22Rv1 (cell line): ENCODE results near the gene JAG2.
A peak's percentile ranks its signal among the peaks of the same experiment; 100 is the strongest.

Source experiments
- H3K27ac ChIP-seq: fragments of 450-650 bp; 2 replicates; pipeline ENCODE4 v1.5.1; 2017
- CTCF ChIP-seq: fragments of 450-650 bp; IDR thresholded peaks from 2 replicates; pipeline ENCODE4 v1.5.1; 2017; ENCODE audit warnings: mild to moderate bottlenecking
- ZFX ChIP-seq: fragments of 450-650 bp; IDR thresholded peaks from 2 replicates; pipeline ENCODE4 v1.6.1; 2017; ENCODE audit warnings: antibody characterized with exemption, borderline replicate concordance

Gene JAG2

DNA sequence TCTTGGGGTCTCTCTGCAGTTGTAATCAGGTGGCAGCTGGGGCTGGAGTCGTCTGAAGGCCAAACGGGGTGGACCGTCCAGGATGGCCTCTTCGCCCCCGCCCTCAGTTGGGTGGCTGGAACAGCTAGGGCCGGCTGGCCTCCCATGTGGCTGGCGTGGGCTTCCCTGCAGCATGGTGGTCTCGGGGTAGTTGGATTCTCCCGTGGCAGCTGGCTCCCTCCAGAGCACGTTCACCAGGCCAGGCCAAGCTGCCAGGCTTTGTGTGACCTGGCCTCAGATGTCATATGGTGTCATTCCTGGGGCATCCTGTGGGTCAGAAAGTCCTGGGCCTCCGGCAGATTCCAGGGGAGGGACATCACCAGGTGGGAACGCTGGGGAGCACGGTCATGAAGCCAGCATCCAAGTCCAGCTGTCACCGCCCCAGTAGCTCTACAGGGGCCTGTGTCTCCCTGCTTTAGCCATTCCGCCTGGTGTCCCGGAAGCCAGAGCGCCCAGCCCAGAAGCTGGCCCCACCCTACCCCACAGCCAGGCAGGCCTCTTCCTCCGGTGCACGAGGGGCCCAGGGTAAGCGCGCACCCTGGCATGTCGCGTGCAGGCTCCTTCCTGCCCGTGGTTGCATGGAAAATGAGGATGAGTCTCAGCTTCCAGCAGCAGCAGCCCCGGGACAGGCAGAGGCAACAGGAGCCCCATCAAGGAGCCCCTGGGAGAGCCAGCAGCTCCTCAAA lies 13.9 kb upstream of the JAG2 start:
- TF ChIP-seq CTCF (no peak), ZFX (no peak)
- no peak overlapping the region for H3K27ac ChIP-seq

DNA sequence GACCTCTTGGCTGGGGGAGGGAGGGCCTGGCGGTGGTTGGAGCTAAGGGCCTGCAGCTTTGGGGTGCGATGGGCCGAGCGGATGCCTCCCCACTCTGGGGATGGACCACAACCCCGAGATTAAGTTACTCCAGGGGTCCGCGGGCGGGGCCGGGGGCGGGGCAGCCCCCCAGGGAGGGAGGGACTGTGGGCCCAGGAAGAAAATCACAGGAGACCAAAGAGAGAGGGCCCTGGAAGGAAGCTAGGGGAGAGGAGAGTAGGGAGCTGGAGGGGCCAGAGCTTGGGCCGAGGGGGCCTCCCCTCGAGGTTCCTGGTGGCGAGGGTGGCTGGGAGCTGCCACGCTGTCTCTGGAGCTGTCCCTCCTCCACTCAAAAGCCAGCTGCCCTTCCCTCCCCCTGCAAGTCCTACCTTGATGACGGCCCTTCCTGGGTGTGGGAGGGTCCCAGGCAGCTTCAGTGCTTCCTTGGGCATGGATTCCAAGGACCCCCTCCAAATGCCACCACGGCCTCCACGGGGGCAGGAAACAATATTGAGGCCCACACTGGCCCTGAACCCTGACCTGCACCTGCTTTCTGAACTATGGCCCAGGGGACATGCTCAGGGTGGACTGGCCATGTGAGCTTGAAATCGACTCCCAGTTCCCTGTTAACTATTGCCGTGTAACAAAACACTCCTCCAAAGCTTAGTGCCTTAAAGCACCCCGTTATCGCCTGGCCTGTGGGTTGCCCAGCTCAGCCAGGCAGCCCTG lies 13.1 kb upstream of the JAG2 start:
- TF ChIP-seq CTCF (no peak), ZFX (no peak)

DNA sequence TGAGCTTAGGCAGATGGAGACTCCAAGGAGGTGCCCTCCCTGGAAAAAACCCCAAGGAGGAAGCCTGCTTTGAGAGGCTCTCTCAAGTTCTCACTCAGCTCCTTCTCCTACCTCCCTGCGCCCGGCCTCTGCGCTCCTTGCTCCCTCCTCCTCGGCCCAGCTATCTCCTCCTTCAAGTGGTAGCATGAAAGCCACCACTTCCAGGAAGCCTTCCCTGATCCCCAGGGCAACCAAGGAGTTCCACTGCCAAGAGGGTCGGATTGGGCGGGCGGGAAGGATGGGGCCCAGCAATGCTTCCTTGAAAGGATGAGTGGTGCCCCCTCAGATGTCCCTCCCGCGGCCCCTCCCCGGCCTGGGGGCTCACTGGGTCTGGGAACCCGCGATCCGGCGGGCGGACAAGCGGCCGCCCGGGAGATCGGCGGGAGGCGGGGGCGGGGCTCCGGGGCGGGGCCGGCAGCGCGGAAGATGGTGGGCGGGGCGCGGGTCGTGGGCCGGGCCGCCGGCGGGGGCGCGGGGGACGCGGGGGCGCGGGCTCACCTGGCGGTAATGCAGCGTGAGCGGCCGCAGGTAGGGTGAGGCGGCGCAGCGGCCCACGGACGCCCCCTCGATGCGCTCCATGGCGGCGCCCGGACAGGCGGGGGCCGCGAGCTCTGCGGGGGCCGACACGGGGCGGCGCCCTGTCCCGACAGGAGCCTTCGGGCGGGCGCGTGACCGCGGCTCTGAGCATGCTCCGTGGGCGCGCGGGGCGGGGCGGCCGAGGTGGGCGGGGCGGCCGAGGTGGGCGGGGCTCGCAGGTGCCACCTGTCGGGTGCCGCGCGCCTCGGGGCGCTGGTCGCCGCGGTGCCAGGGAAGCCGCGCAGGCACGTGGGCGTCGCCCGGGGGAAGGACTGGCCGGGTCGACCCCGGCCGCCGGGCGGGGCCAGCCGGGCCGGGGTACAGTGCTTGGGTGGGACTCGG lies 12.3 kb upstream of the JAG2 start, which contains the start of gene NUDT14:
TSS of gene NUDT14 (minus strand) at position 721 of the 957 bp plus-strand sequence. CDS start at position 618, 103 bp downstream.
- peak within 1 kb of the TSS; percentile 58 for H3K27ac ChIP-seq
- 0 out of 2 replicates have a peak, but pooled peaks have one; percentile 14 for TF ChIP-seq CTCF
- TF ChIP-seq ZFX: no peak

More for the DNA sequence above, 13.1 kb upstream of the JAG2 start:
- peak overlapping the region; percentile 58 for H3K27ac ChIP-seq

DNA sequence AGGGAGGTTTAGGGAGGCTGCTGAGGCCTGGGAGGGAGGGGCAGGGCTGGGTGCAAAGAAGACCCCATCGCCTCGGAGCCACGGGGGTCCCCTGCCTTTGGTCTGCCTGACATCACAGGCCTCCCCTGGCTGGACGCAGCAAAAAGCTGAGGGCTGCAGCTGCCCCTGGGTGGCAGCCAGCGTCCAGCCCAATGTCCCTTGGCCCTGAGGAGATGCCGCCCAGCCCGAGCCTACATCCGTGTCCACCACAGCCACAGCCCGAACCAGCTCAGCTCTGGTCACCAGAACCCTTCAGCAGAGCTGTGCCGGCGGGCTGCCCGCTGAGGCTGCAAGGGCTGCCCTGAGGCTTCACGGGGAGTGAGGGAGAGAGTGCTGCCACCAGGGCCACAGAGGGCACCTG lies 10.6 kb upstream of the JAG2 start:
- TF ChIP-seq CTCF: no peak
- TF ChIP-seq ZFX: no peak

GRCh38 chr14:105178868-105179140 lies 10.2 kb upstream of the JAG2 start:
- no peak overlapping the region for H3K27ac ChIP-seq
- no peak for TF ChIP-seq CTCF

More for the DNA sequence above, 10.6 kb upstream of the JAG2 start:
- no peak overlapping the region for H3K27ac ChIP-seq

DNA sequence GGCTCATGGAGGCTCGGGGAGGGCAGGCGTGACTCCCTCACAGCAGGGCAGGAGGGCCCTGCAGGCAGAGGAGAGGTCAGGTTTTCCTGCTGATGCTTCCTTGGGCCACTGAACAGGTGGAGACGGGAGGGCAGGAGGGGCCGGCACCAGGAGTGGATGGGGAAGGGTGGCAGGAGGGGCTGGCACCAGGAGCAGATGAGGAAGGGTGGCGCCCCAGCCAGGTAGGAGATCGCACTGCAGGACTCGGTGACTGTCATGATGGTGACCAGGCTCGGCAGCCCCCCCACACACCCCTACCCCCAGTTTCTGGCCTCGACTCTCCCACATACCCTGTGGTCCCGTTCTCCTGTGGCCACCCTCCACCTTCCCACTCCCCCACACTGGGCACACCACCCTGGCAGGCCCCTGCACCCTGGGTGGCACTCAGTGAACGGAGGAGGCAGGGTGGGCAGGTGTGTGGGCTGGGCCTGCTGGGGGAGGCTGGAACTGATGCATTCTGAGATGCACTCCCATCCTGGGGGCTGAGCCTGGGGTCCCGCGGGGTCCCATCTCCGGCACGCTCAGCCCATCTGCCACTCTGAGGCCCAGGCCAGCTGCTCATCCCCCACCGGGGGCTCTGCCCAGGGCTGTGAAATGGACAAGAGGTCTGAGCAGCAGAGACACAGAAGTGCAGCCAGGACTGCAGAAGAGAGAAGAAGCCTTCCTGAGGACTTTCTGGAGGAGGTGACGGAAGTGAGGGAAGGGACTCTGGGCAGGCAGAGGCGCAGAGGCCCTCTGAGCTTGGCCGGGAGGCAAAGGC lies 9.7 kb upstream of the JAG2 start:
- no peak overlapping the region for H3K27ac ChIP-seq
- TF ChIP-seq ZFX (no peak), CTCF (no peak)
